Esophagus (tissue), 2 donors: ENCODE data around the gene ZBTB32. TPM values are rescaled to one million over a fixed set of nuclear protein-coding genes. Genes with fewer than 3 reads are reported as not detected.

Experiments used
- H3K27ac ChIP-seq, 2 donors: one replicate each; pipeline ENCODE4 v1.5.1; 2013; ENCODE audit warnings: low read depth in 2 of 2, mild to moderate bottlenecking in 2 of 2, inconsistent platforms in 1 of 2, low read length in 1 of 2, moderate library complexity in 1 of 2
- H3K27me3 ChIP-seq, 2 donors: one replicate each; pipeline ENCODE4 v1.6.1; 2013; ENCODE audit warnings: low read length in 2 of 2, control low read depth in 1 of 2, mild to moderate bottlenecking in 1 of 2; ENCODE audit not compliant: insufficient read depth in 2 of 2, control insufficient read depth in 1 of 2
- H3K36me3 ChIP-seq, 2 donors: one replicate each; pipeline ENCODE4 v1.6.1; 2013; ENCODE audit warnings: low read length in 1 of 2; ENCODE audit not compliant: control insufficient read depth in 2 of 2, insufficient read depth in 2 of 2
- H3K4me1 ChIP-seq, 2 donors: one replicate each; pipeline ENCODE4 v1.6.1; 2013; ENCODE audit warnings: low read length in 1 of 2; ENCODE audit not compliant: control insufficient read depth in 2 of 2, insufficient read depth in 2 of 2
- H3K4me3 ChIP-seq, 2 donors: one replicate each; pipeline ENCODE4 v1.5.1; 2013; ENCODE audit warnings: low read length in 2 of 2, mild to moderate bottlenecking in 2 of 2, low read depth in 1 of 2, moderate library complexity in 1 of 2
- H3K9me3 ChIP-seq, 2 donors: one replicate each; pipeline ENCODE4 v1.6.1; 2013; ENCODE audit warnings: mild to moderate bottlenecking in 2 of 2, low read depth in 1 of 2, low read length in 1 of 2, moderate library complexity in 1 of 2; ENCODE audit not compliant: control insufficient read depth in 2 of 2, insufficient read depth in 1 of 2
- WGBS, 2 donors: extraction: QIAGEN DNeasy Blood & Tissue Kit; methylation state at CpG; one replicate each; pipeline ENCODE4 v1.1.7; 2013; 5-methylcytosine and 5-hydroxymethylcytosine counted together
- polyA plus RNA-seq, 2 donors: library from polyadenylated mRNA; stranded (reverse); fragments of 200-250 nt; gene quantifications; one replicate each; pipeline ENCODE4 v1.2.3, GENCODE V29; 2013
- donor health status: healthy with polysubstance abuse.
- donor health status: Bipolar disorder and iron deficiency.

The ZBTB32 gene
- polyA plus RNA-seq, 2 donors = 0.07 to 0.18 TPM

DNA sequence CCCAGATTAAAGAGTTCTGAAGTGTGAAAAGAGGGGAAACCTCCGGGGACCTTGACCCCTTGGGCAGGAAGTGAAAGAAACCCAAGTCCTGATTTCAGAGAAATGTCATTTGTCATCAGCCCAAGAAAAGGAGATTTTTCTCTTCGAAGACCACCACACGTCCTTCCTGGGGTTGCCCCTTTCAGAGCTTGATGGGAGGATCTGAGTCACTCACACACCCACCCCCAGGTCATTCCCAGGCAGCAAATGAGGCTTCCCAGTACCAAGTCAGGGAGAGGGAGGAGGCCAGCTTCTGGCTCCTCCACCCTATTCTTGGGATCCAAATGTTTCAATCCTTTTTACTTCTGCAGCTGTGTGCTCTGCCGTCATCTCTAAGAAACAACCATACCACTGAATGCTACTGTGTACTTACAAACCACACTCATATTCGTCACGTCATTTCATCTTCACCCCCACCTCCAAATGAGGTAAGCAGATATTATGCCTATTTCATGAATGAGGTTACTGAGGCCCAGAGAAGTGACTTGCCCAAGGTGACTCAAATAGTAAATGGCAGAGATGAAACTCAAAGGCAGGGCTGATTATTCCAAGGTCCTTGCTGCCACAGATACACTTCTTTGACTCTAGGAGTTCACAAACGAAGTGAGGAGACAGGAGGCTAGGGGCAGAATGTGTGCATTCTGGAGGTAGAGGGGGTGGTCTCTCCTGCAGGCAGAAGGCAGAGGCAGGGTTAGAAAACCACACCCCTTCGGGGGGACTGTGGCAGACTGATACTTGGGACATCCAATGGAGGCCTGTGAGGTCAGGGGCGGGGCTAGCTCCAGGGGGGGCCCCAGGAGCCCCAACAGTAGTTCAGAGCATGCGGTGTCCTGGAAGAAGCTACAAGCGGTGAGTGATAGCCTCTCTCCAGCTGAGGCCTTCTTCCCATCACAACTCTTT is 8.5 kb downstream of the ZBTB32 start:
- 68 to 71% methylated on average over 11 of the region's 11 CpGs for WGBS, 2 donors
- H3K4me1 ChIP-seq = peaks cover 4 to 20% of the 10 kb centered on the region in 2 donors
- no peaks in the 10 kb centered on the region for H3K27me3 ChIP-seq
- H3K9me3 ChIP-seq = no peaks in the 10 kb centered on the region
- H3K36me3 ChIP-seq = no peaks in the 10 kb centered on the region
- no peak overlapping the region for H3K4me3 ChIP-seq
- no peak overlapping the region for H3K27ac ChIP-seq

DNA sequence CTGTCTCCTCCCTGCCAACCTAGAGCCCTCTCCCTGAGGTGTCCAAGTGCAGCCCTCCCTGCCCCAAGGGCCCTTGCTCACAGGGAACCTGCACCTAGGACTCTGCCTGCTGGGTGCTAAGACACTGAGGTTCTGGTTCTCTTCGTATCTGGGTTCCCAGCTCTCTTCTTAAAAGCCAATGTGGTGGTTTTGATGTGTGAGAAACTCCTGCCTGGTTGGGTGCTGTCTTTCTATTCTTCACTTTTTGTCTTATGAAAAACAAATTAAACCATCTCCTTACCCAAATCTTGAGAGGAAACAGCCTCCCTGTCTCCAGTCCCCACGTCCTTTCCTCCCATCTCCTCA is 9.1 kb downstream of the ZBTB32 start:
- no peaks in the 10 kb centered on the region for H3K9me3 ChIP-seq
- H3K36me3 ChIP-seq = no peaks in the 10 kb centered on the region
- WGBS, 2 donors = 73 to 78% methylated on average over 2 of the region's 2 CpGs
- no peak overlapping the region for H3K4me3 ChIP-seq
- H3K4me1 ChIP-seq = peaks cover 4 to 16% of the 10 kb centered on the region in 2 donors
- no peak overlapping the region for H3K27ac ChIP-seq
- H3K27me3 ChIP-seq = no peaks in the 10 kb centered on the region

DNA sequence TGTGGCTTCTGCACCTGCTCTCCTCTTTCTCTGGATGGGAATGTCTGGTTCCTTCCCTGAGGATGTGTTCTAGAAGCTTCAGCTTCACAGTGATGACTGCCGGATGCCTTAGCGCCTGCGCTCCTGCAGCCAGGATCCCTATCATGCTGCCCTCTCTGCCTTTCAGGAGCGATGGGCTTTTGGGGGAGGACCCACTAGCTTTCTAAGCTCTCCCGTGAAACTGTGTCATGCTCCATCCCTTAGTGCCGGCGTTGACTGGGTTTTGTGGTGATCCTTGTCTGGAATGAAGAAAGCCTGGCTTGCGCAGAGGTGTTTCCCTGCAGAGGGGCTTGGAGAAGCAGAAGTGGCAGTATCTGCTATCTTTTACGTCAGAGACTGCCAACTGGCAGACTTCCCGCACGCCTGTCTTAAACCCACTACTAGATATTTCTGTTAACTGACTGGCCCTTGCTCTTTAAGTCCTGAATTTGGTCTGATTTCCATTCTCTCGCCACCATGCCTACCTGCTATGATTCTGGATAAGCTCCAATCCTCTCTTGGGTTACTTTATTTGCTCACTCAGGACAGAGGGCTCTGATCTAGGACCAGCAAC is 9.6 kb downstream of the ZBTB32 start:
- H3K4me1 ChIP-seq = peaks cover 4 to 19% of the 10 kb centered on the region in 2 donors
- no peaks in the 10 kb centered on the region for H3K36me3 ChIP-seq
- no peak overlapping the region for H3K4me3 ChIP-seq
- no peaks in the 10 kb centered on the region for H3K9me3 ChIP-seq
- no peak overlapping the region for H3K27ac ChIP-seq
- WGBS, 2 donors = 76 to 81% methylated on average over 12 of the region's 12 CpGs
- H3K27me3 ChIP-seq = no peaks in the 10 kb centered on the region

DNA sequence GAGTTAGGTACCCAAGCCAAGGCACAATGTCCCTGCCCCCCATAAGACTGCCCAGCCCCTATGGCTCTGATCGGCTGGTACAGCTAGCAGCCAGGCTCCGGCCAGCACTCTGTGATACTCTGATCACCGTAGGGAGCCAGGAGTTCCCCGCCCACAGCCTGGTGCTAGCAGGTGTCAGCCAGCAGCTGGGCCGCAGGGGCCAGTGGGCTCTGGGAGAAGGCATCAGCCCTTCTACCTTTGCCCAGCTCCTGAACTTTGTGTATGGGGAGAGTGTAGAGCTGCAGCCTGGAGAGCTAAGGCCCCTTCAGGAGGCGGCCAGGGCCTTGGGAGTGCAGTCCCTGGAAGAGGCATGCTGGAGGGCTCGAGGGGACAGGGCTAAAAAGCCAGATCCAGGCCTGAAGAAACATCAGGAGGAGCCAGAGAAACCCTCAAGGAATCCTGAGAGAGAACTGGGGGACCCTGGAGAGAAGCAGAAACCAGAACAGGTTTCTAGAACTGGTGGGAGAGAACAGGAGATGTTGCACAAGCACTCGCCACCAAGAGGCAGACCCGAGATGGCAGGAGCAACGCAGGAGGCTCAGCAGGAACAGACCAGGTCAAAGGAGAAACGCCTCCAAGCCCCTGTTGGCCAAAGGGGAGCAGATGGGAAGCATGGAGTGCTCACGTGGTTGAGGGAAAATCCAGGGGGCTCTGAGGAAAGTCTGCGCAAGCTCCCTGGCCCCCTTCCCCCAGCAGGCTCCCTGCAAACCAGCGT is 10.4 kb downstream of the ZBTB32 start:
- Histone ChIP-seq H3K4me3 (no peak overlapping the region), H3K36me3 (peaks cover 0 to under 1% of the 10 kb centered on the region in 2 donors), H3K9me3 (no peaks in the 10 kb centered on the region), H3K27me3 (no peaks in the 10 kb centered on the region), H3K27ac (no peak overlapping the region), H3K4me1 (peaks cover 4 to 25% of the 10 kb centered on the region in 2 donors)
- 69 to 80% methylated on average over 14 of the region's 14 CpGs for WGBS, 2 donors

DNA sequence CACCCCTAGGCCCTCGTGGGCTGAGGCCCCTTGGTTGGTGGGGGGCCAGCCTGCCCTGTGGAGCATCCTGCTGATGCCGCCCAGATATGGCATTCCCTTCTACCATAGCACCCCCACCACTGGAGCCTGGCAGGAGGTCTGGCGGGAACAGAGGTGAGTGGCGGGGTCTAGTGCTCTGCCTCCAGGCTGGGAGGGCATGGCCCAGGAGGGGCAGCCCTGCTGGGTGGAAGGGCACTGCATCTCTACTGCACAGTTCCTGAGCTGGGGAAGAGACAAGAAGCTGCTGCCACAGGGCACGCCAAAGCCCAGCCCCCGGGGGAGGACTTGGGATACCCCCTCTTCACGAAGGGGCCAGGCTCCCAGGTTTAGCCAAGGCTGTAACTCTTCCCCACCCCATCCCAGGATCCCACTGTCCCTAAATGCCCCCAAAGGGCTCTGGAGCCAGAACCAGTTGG is 11.0 kb downstream of the ZBTB32 start:
- Histone ChIP-seq H3K9me3 (no peaks in the 10 kb centered on the region), H3K27ac (no peak overlapping the region), H3K36me3 (peaks cover 0 to 5% of the 10 kb centered on the region in 2 donors), H3K4me1 (peaks cover 4 to 25% of the 10 kb centered on the region in 2 donors), H3K4me3 (no peak overlapping the region), H3K27me3 (no peaks in the 10 kb centered on the region)
- 78 to 79% methylated on average over 7 of the region's 7 CpGs for WGBS, 2 donors

DNA sequence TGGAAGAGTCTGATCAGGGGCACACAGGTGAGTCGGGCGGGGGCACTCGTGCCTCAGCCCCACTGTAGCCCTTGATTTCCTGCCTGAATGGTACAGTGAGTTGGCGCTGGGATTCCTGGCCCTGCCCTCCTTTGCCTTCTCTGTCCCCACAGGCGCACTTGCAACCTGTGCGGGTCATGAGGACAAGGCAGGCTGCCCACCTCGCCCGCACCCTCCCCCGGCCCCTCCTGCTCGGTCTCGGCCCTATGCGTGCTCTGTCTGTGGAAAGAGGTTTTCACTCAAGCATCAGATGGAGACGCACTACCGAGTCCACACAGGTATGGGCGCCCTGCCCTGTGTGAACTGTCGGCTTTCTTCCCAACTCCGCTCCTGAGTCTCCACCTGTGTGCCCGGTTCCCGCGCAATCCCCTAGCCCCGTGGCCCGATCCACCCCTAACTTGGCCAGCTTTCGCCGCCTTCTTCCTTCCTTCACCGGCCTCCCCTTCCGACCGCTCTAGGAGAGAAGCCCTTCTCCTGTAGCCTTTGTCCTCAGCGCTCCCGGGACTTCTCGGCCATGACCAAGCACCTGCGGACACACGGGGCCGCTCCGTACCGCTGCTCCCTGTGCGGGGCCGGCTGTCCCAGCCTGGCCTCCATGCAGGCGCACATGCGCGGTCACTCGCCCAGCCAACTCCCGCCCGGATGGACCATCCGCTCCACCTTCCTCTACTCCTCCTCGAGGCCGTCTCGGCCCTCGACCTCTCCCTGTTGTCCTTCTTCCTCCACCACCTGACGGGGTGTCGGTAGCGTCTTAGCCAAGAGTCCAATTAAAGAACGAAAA is 11.8 kb downstream of the ZBTB32 start:
- peak overlapping the region; percentile 85 to 92 for H3K27ac ChIP-seq
- peak overlapping the region; percentile 80 to 91 for H3K4me3 ChIP-seq
- no peaks in the 10 kb centered on the region for H3K9me3 ChIP-seq
- H3K4me1 ChIP-seq = peaks cover 4 to 22% of the 10 kb centered on the region in 2 donors
- no peaks in the 10 kb centered on the region for H3K27me3 ChIP-seq
- H3K36me3 ChIP-seq = peaks cover under 1 to 9% of the 10 kb centered on the region in 2 donors
- 2% methylated on average over 51 to 52 of the region's 52 CpGs for WGBS, 2 donors

DNA sequence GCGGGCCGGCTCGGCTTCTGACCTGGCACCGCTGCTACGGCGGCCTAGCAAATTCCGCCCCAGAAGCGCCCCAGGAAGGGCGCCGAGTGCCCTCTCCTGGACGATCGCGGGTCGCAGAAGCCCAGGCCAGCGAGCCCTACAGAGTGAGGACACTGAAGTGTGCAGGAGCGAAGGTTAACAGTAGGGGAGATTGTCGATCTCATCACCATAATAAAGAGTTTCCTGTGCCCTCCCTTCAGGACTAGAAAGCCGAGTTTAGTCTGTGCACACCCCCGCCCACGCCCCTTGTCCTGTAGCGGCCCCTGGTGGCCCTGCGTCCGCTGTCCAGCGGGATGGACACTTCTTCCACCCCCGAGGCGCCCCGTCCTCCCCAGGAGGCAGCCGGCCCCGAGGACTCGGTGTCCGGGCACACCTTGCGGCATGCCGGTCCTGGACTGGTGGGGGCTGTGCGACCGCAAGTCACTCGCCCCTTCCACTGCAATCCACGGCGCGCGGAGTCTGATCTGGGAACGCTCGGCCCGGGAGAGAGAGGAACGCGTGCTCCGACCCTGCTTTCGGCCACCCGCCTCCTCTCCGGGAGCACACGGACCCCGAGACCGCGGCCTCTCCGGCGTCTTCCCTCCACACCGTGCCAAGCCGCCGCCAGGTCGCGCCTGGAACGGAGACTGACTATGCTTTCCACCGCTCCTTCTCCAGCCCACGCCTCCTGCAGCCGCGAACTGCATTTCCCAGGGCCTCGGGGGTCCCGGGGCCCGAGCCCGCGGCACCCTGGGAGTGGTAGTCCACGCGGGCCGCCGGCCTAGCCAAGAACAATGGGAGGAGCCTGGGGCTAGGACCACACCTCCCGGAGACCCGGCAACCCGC is 12.7 kb downstream of the ZBTB32 start:
- Histone ChIP-seq H3K27ac (peak overlapping the region; percentile 89 to 92), H3K27me3 (no peaks in the 10 kb centered on the region), H3K9me3 (no peaks in the 10 kb centered on the region), H3K36me3 (peaks cover 4 to 17% of the 10 kb centered on the region in 2 donors), H3K4me1 (peaks cover 4 to 19% of the 10 kb centered on the region in 2 donors), H3K4me3 (peak overlapping the region; percentile 80 to 91)
- WGBS, 2 donors = 0 to 1% methylated on average over 76 to 77 of the region's 77 CpGs

DNA sequence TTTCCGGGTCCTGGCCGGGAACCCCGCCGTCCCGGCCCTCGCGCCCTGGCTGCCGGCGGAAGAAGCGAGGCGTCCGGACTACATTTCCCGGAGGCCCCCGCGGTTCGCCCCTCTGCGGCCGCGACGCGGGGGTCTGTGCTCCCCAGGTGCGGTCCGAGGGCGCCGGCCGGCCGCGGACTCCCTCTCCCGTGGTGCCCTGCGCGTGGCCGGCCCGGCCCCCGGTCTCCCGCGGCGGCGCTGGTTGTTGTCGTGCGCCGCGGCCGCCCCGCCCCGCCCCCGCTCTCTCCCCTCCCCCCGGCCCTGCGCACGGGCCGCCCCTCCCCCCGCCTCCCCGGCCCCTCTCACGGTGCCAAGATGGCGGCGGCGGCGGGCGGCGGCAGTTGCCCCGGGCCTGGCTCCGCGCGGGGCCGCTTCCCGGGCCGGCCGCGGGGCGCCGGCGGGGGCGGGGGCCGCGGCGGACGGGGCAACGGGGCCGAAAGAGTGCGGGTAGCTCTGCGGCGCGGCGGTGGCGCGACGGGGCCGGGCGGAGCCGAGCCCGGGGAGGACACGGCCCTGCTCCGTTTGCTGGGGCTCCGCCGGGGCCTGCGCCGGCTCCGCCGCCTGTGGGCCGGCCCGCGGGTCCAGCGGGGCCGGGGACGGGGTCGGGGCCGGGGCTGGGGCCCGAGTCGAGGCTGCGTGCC is 13.4 kb downstream of the ZBTB32 start, which contains the start of gene KMT2B:
KMT2B (plus strand) TSS at position 339 of the 680 bp plus-strand sequence; CDS start at position 355, 16 bp downstream.
- 1% methylated on average over 57 to 108 of the region's 109 CpGs for WGBS, 2 donors
- Histone ChIP-seq H3K4me3 (peak within 1 kb of the TSS; percentile 80 to 91), H3K9me3 (no peaks in the 10 kb centered on the region), H3K27ac (peak within 1 kb of the TSS; percentile 89 to 92), H3K4me1 (peaks cover 4 to 19% of the 10 kb centered on the region in 2 donors), H3K27me3 (no peaks in the 10 kb centered on the region), H3K36me3 (peaks cover 6 to 24% of the 10 kb centered on the region in 2 donors)
